WTC11 (cell line): ENCODE data around the gene CFL1. TPM values are rescaled to one million over a fixed set of nuclear protein-coding genes. Genes with fewer than 3 reads are reported as not detected.

Experiments used
- ATAC-seq: fragments of 200-7000 bp; cut with Tn5 transposase; 2 replicates; pipeline ENCODE4 v1.10.0; 2021; ENCODE audit warnings: mild to moderate bottlenecking, moderate library complexity
- CTCF ChIA-PET: fragments of 300-600 bp; sonication (Branson Sonifier 250); formaldehyde crosslinking; loops from one replicate; lab custom pipeline; 2021; ENCODE audit warnings: antibody characterized with exemption; lab: Charles Lee
- POLR2A ChIA-PET: fragments of 350-600 bp; sonication (Branson Sonifier 250); formaldehyde crosslinking; loops from one replicate; lab custom pipeline; 2021; ENCODE audit warnings: antibody characterized with exemption; lab: Charles Lee
- DNase-seq: peaks from one replicate; pipeline ENCODE4 v3.0.0; 2021; ENCODE audit warnings: low spot score
- H3K27ac Mint-ChIP-seq: 2 replicates; pipeline ENCODE4 v1.8.0; 2021; ENCODE audit warnings: mixed read lengths
- H3K27me3 Mint-ChIP-seq: 2 replicates; pipeline ENCODE4 v1.8.0; 2021; ENCODE audit warnings: low read depth, mild to moderate bottlenecking, moderate library complexity, mixed read lengths
- H3K36me3 Mint-ChIP-seq: 2 replicates; pipeline ENCODE4 v1.8.0; 2021; ENCODE audit warnings: mixed read lengths
- H3K4me1 Mint-ChIP-seq: 2 replicates; pipeline ENCODE4 v1.8.0; 2022; ENCODE audit warnings: mixed read lengths
- H3K4me3 Mint-ChIP-seq: 2 replicates; pipeline ENCODE4 v1.8.0; 2021; ENCODE audit warnings: mild to moderate bottlenecking, moderate library complexity, mixed read lengths
- H3K9me3 Mint-ChIP-seq: 2 replicates; pipeline ENCODE4 v1.8.0; 2021; ENCODE audit warnings: mixed read lengths
- ARID4B ChIP-seq: sonication (generic); formaldehyde crosslinking; IDR thresholded peaks from 2 replicates; pipeline ENCODE4 v1.8.0; 2023; ENCODE audit warnings: missing genetic modification reagents, mild to moderate bottlenecking, borderline replicate concordance
- CBFB ChIP-seq: sonication (generic); formaldehyde crosslinking; IDR thresholded peaks from 2 replicates; pipeline ENCODE4 v1.8.1; 2022; ENCODE audit warnings: mild to moderate bottlenecking, low read depth, missing genetic modification reagents
- CREB1 ChIP-seq: sonication (generic); formaldehyde crosslinking; IDR thresholded peaks from 2 replicates; pipeline ENCODE4 v1.8.0; 2023; ENCODE audit warnings: mild to moderate bottlenecking, missing genetic modification reagents
- E2F1 ChIP-seq: sonication (generic); formaldehyde crosslinking; IDR thresholded peaks from 2 replicates; pipeline ENCODE4 v1.8.0; 2022; ENCODE audit warnings: mild to moderate bottlenecking, missing genetic modification reagents
- ESRRA ChIP-seq: sonication (generic); formaldehyde crosslinking; IDR thresholded peaks from 2 replicates; pipeline ENCODE4 v1.8.1; 2022; ENCODE audit warnings: mild to moderate bottlenecking, missing genetic modification reagents, borderline replicate concordance
- FOXK1 ChIP-seq: sonication (generic); formaldehyde crosslinking; IDR thresholded peaks from 2 replicates; pipeline ENCODE4 v1.8.0; 2022; ENCODE audit warnings: mild to moderate bottlenecking, moderate library complexity, missing genetic modification reagents
- MYBL2 ChIP-seq: sonication (generic); formaldehyde crosslinking; IDR thresholded peaks from 2 replicates; pipeline ENCODE4 v1.8.1; 2023; ENCODE audit warnings: mild to moderate bottlenecking, moderate library complexity, missing genetic modification reagents
- NR3C1 ChIP-seq: sonication (generic); formaldehyde crosslinking; conservative IDR thresholded peaks from 2 replicates; pipeline ENCODE4 v1.8.1; 2023; ENCODE audit warnings: low read depth, mild to moderate bottlenecking, missing genetic modification reagents
- PRDM15 ChIP-seq: sonication (generic); formaldehyde crosslinking; IDR thresholded peaks from 2 replicates; pipeline ENCODE4 v1.8.0; 2022; ENCODE audit warnings: missing genetic modification reagents
- RELA ChIP-seq: sonication (generic); formaldehyde crosslinking; IDR thresholded peaks from 2 replicates; pipeline ENCODE4 v1.8.1; 2022; ENCODE audit warnings: missing genetic modification reagents, mild to moderate bottlenecking, borderline replicate concordance
- SMAD4 ChIP-seq: sonication (generic); formaldehyde crosslinking; IDR thresholded peaks from 2 replicates; pipeline ENCODE4 v1.8.0; 2022; ENCODE audit warnings: mild to moderate bottlenecking, missing genetic modification reagents
- ZNF219 ChIP-seq: sonication (generic); formaldehyde crosslinking; IDR thresholded peaks from 2 replicates; pipeline ENCODE4 v1.8.0; 2023; ENCODE audit warnings: missing genetic modification reagents, mild to moderate bottlenecking, borderline replicate concordance
- ZNF396 ChIP-seq: fragments of 250-450 bp; sonication (Bioruptor Pico); IDR thresholded peaks from 2 replicates; pipeline ENCODE4 v1.8.0; 2021; ENCODE audit warnings: mild to moderate bottlenecking, moderate library complexity, borderline replicate concordance
- ZNF425 ChIP-seq: fragments of 250-450 bp; sonication (Bioruptor Pico); conservative IDR thresholded peaks from 2 replicates; pipeline ENCODE4 v1.9.0; 2021; ENCODE audit warnings: mild to moderate bottlenecking
- ZNF671 ChIP-seq: fragments of 250-450 bp; sonication (Bioruptor Pico); IDR thresholded peaks from 2 replicates; pipeline ENCODE4 v1.8.0; 2021; ENCODE audit warnings: mild to moderate bottlenecking
- total RNA-seq: library from RNA; stranded (reverse); gene quantifications from 3 replicates; pipeline ENCODE4 v1.2.3, GENCODE V29; 2021
- TF ChIP-seq, protein P1 (sequence below): sonication (generic); formaldehyde crosslinking; IDR thresholded peaks from 2 replicates; pipeline ENCODE4 v1.8.0; 2022; ENCODE audit warnings: mild to moderate bottlenecking, missing genetic modification reagents
- TF ChIP-seq, protein P2 (sequence below): fragments of 250-450 bp; sonication (Bioruptor Pico); IDR thresholded peaks from 2 replicates; pipeline ENCODE4 v1.9.0; 2021; ENCODE audit warnings: moderate library complexity, mild to moderate bottlenecking, inconsistent platforms, borderline replicate concordance
- TF ChIP-seq, protein P3 (sequence below): sonication (generic); formaldehyde crosslinking; IDR thresholded peaks from 2 replicates; pipeline ENCODE4 v1.8.1; 2023; ENCODE audit warnings: mild to moderate bottlenecking, missing genetic modification reagents

Gene CFL1
- total RNA-seq, 1 experiment from 2014 or later, result 1,073 TPM

- TF ChIP-seq, protein P1, sequence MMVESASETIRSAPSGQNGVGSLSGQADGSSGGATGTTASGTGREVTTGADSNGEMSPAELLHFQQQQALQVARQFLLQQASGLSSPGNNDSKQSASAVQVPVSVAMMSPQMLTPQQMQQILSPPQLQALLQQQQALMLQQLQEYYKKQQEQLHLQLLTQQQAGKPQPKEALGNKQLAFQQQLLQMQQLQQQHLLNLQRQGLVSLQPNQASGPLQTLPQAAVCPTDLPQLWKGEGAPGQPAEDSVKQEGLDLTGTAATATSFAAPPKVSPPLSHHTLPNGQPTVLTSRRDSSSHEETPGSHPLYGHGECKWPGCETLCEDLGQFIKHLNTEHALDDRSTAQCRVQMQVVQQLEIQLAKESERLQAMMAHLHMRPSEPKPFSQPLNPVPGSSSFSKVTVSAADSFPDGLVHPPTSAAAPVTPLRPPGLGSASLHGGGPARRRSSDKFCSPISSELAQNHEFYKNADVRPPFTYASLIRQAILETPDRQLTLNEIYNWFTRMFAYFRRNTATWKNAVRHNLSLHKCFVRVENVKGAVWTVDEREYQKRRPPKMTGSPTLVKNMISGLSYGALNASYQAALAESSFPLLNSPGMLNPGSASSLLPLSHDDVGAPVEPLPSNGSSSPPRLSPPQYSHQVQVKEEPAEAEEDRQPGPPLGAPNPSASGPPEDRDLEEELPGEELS (CRISPR knock-in tag), result no peak
- no peak for TF ChIP-seq RELA (CRISPR knock-in tag)
These were observed 23.8 kb downstream of the CFL1 start (continued) for GRCh38 chr11:65834202-65834601.

GRCh38 chr11:65833297-65834030 lies 24.5 kb downstream of the CFL1 start, which contains the start of gene SNX32:
SNX32 (plus strand) TSS chr11:65833963; CDS start chr11:65834066, 103 bp downstream.
- peaks cover 5% of the 10 kb centered on the region; the same call in 1 of the 2 replicates for H3K9me3 Mint-ChIP-seq
- H3K27ac Mint-ChIP-seq, result no peak within 1 kb of the TSS
- peaks cover 19% of the 10 kb centered on the region for H3K27me3 Mint-ChIP-seq
- POLR2A ChIA-PET, result interaction anchor here (0.6 to 2.4 kb wide), 5 partner anchors 14 to 30 kb away, joined by 3 to 16 read pairs (median 3); partner anchors contain the start of gene MUS81
- CTCF ChIA-PET, result interaction anchor here (0.7 to 4.1 kb wide), 18 partner anchors 15 to 1907 kb away, joined by 3 to 35 read pairs (median 5); partner anchors contain the start of genes CCDC85B, FIBP, KAT5 and MUS81
- ATAC-seq (peak; percentile 97), DNase-seq (peak; percentile 97)
- no peak within 1 kb of the TSS for H3K4me3 Mint-ChIP-seq
- H3K36me3 Mint-ChIP-seq, result no peaks in the 10 kb centered on the region
- H3K4me1 Mint-ChIP-seq, result peaks cover 10% of the 10 kb centered on the region
- TF ChIP-seq, protein P2, sequence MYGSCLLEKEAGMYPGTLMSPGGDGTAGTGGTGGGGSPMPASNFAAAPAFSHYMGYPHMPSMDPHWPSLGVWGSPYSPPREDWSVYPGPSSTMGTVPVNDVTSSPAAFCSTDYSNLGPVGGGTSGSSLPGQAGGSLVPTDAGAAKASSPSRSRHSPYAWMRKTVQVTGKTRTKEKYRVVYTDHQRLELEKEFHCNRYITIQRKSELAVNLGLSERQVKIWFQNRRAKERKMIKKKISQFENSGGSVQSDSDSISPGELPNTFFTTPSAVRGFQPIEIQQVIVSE, result no peak
- 0 out of 2 replicates have a peak, but pooled peaks have one; percentile 87 for TF ChIP-seq NR3C1
- no peak for TF ChIP-seq PRDM15 (CRISPR knock-in tag)
- TF ChIP-seq ARID4B (CRISPR knock-in tag), result peak; percentile 45; the same call in 1 of the 2 replicates
- TF ChIP-seq CREB1 (CRISPR knock-in tag), result no peak
- TF ChIP-seq FOXK1, result peak; percentile 81; the same call in 1 of the 2 replicates
- TF ChIP-seq MYBL2 (CRISPR knock-in tag), result peak; percentile 71; the same call in 1 of the 2 replicates
- TF ChIP-seq, protein P3, sequence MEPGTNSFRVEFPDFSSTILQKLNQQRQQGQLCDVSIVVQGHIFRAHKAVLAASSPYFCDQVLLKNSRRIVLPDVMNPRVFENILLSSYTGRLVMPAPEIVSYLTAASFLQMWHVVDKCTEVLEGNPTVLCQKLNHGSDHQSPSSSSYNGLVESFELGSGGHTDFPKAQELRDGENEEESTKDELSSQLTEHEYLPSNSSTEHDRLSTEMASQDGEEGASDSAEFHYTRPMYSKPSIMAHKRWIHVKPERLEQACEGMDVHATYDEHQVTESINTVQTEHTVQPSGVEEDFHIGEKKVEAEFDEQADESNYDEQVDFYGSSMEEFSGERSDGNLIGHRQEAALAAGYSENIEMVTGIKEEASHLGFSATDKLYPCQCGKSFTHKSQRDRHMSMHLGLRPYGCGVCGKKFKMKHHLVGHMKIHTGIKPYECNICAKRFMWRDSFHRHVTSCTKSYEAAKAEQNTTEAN (CRISPR knock-in tag), result no peak; the same call in 1 of the 2 replicates
- 0 out of 2 replicates have a peak, but pooled peaks have one; percentile 52 for TF ChIP-seq CBFB (CRISPR knock-in tag)
- TF ChIP-seq ZNF671 (CRISPR knock-in tag), result no peak
- TF ChIP-seq ZNF219 (CRISPR knock-in tag), result no peak
- no peak for TF ChIP-seq ZNF396 (CRISPR knock-in tag)
- TF ChIP-seq SMAD4 (CRISPR knock-in tag), result no peak
- no peak for TF ChIP-seq E2F1 (CRISPR knock-in tag)
- 0 out of 2 replicates have a peak, but pooled peaks have one; percentile 34 for TF ChIP-seq ESRRA (CRISPR knock-in tag)
- no peak for TF ChIP-seq ZNF425 (CRISPR knock-in tag)
